SH-SY5Y (cell line): ENCODE measurements around the gene NOA1.

Experiments used
- GATA2 ChIP-seq: IDR thresholded peaks from 2 replicates; pipeline ENCODE4 v1.6.1; 2011; ENCODE audit warnings: mild to moderate bottlenecking, low read depth, low read length
- GATA3 ChIP-seq: IDR thresholded peaks from 2 replicates; pipeline ENCODE4 v1.6.1; 2011; ENCODE audit warnings: low read depth, mild to moderate bottlenecking, low read length, moderate library complexity

- TF ChIP-seq GATA2 (no peak), GATA3 (no peak)
Measured at GRCh38 chr4:56972389-56972788, 5.0 kb downstream of the NOA1 start.
